Measurements from ENCODE around the gene EAF2.
"Not testable (repeated sequence)": the region's sequence is repeated elsewhere in the genome, so short reads cannot be mapped to it uniquely, and the experiment has no call there.

Gene EAF2

GRCh38 chr3:121855555-121855954 is 20.5 kb downstream of the EAF2 start:
- Histone ChIP-seq H3K36me3 (ENCODE audit: control insufficient read depth in 1 of 2, insufficient read depth in 2 of 2, low read length in 2 of 2) (peaks cover 0 to 13% of the 10 kb centered on the region in 2 donors), H3K27ac (ENCODE audit: low read depth, low read length) (no peak overlapping the region), H3K4me1 (ENCODE audit: control insufficient read depth in 1 of 2, insufficient read depth in 2 of 2, low read length in 2 of 2) (peaks cover 0 to 4% of the 10 kb centered on the region in 2 donors), H3K9me3 (ENCODE audit: control insufficient read depth in 1 of 2, low read length in 2 of 2) (no peaks in the 10 kb centered on the region), H3K4me3 (ENCODE audit: low read depth in 1 of 2, low read length in 2 of 2) (no peak overlapping the region), H3K9ac (ENCODE audit: low read depth in 1 of 2, low read length in 2 of 2) (no peak overlapping the region), H3K27me3 (ENCODE audit: control insufficient read depth in 1 of 2, insufficient read depth in 2 of 2, low read length in 2 of 2) (no peaks in the 10 kb centered on the region)

- not testable (repeated sequence) for H3K4me1 ChIP-seq (ENCODE audit: control insufficient read depth in 1 of 2, insufficient read depth in 2 of 2, low read length in 2 of 2); H3K9me3 ChIP-seq (ENCODE audit: control insufficient read depth in 1 of 2, low read length in 2 of 2); H3K27ac ChIP-seq (ENCODE audit: low read depth, low read length)
Observed at GRCh38 chr3:121857778-121858177, 22.8 kb downstream of the EAF2 start.

GRCh38 chr3:121863247-121863646 is 28.2 kb downstream of the EAF2 start:
- H3K9ac ChIP-seq (ENCODE audit: low read depth in 1 of 2, low read length in 2 of 2); H3K9me3 ChIP-seq (ENCODE audit: control insufficient read depth in 1 of 2, low read length in 2 of 2); H3K27me3 ChIP-seq (ENCODE audit: control insufficient read depth in 1 of 2, insufficient read depth in 2 of 2, low read length in 2 of 2); H3K4me1 ChIP-seq (ENCODE audit: control insufficient read depth in 1 of 2, insufficient read depth in 2 of 2, low read length in 2 of 2); H3K27ac ChIP-seq (ENCODE audit: low read depth, low read length); H3K4me3 ChIP-seq (ENCODE audit: low read depth in 1 of 2, low read length in 2 of 2): not testable (repeated sequence)
- H3K36me3 ChIP-seq (ENCODE audit: control insufficient read depth in 1 of 2, insufficient read depth in 2 of 2, low read length in 2 of 2): peaks cover 0 to 13% of the 10 kb centered on the region in 2 donors

More at GRCh38 chr3:121857778-121858177, 22.8 kb downstream of the EAF2 start:
- not testable (repeated sequence) for H3K27me3 ChIP-seq (ENCODE audit: control insufficient read depth in 1 of 2, insufficient read depth in 2 of 2, low read length in 2 of 2); H3K4me3 ChIP-seq (ENCODE audit: low read depth in 1 of 2, low read length in 2 of 2); H3K9ac ChIP-seq (ENCODE audit: low read depth in 1 of 2, low read length in 2 of 2)
- peaks cover 0 to 13% of the 10 kb centered on the region in 2 donors for H3K36me3 ChIP-seq (ENCODE audit: control insufficient read depth in 1 of 2, insufficient read depth in 2 of 2, low read length in 2 of 2)

GRCh38 chr3:121863801-121864200 is 28.8 kb downstream of the EAF2 start:
- Histone ChIP-seq H3K4me1 (ENCODE audit: control insufficient read depth in 1 of 2, insufficient read depth in 2 of 2, low read length in 2 of 2) (no peaks in the 10 kb centered on the region), H3K4me3 (ENCODE audit: low read depth in 1 of 2, low read length in 2 of 2) (no peak overlapping the region), H3K9me3 (ENCODE audit: control insufficient read depth in 1 of 2, low read length in 2 of 2) (no peaks in the 10 kb centered on the region), H3K9ac (ENCODE audit: low read depth in 1 of 2, low read length in 2 of 2) (no peak overlapping the region), H3K36me3 (ENCODE audit: control insufficient read depth in 1 of 2, insufficient read depth in 2 of 2, low read length in 2 of 2) (peaks cover 0 to 13% of the 10 kb centered on the region in 2 donors), H3K27ac (ENCODE audit: low read depth, low read length) (no peak overlapping the region), H3K27me3 (ENCODE audit: control insufficient read depth in 1 of 2, insufficient read depth in 2 of 2, low read length in 2 of 2) (no peaks in the 10 kb centered on the region)

GRCh38 chr3:121869736-121870135 is 34.7 kb downstream of the EAF2 start:
- no peaks in the 10 kb centered on the region for H3K4me1 ChIP-seq (ENCODE audit: control insufficient read depth in 1 of 2, insufficient read depth in 2 of 2, low read length in 2 of 2)
- no peak overlapping the region for H3K4me3 ChIP-seq (ENCODE audit: low read depth in 1 of 2, low read length in 2 of 2)
- peaks cover 0 to 18% of the 10 kb centered on the region in 2 donors for H3K36me3 ChIP-seq (ENCODE audit: control insufficient read depth in 1 of 2, insufficient read depth in 2 of 2, low read length in 2 of 2)
- no peaks in the 10 kb centered on the region for H3K9me3 ChIP-seq (ENCODE audit: control insufficient read depth in 1 of 2, low read length in 2 of 2)
- no peak overlapping the region for H3K27ac ChIP-seq (ENCODE audit: low read depth, low read length)
- no peak overlapping the region for H3K9ac ChIP-seq (ENCODE audit: low read depth in 1 of 2, low read length in 2 of 2)
- H3K27me3 ChIP-seq (ENCODE audit: control insufficient read depth in 1 of 2, insufficient read depth in 2 of 2, low read length in 2 of 2): no peaks in the 10 kb centered on the region

- H3K27me3 ChIP-seq (ENCODE audit: control insufficient read depth in 1 of 2, insufficient read depth in 2 of 2, low read length in 2 of 2): no peaks in the 10 kb centered on the region
- H3K36me3 ChIP-seq (ENCODE audit: control insufficient read depth in 1 of 2, insufficient read depth in 2 of 2, low read length in 2 of 2): peaks cover 0 to 13% of the 10 kb centered on the region in 2 donors
- H3K4me3 ChIP-seq (ENCODE audit: low read depth in 1 of 2, low read length in 2 of 2): no peak overlapping the region
- no peak overlapping the region for H3K9ac ChIP-seq (ENCODE audit: low read depth in 1 of 2, low read length in 2 of 2)
- no peaks in the 10 kb centered on the region for H3K4me1 ChIP-seq (ENCODE audit: control insufficient read depth in 1 of 2, insufficient read depth in 2 of 2, low read length in 2 of 2)
- H3K27ac ChIP-seq (ENCODE audit: low read depth, low read length): no peak overlapping the region
- no peaks in the 10 kb centered on the region for H3K9me3 ChIP-seq (ENCODE audit: control insufficient read depth in 1 of 2, low read length in 2 of 2)
Observed at GRCh38 chr3:121870717-121871116, 35.7 kb downstream of the EAF2 start.

GRCh38 chr3:121871430-121871829 is 36.4 kb downstream of the EAF2 start:
- no peak overlapping the region for H3K27ac ChIP-seq (ENCODE audit: low read depth, low read length)
- H3K27me3 ChIP-seq (ENCODE audit: control insufficient read depth in 1 of 2, insufficient read depth in 2 of 2, low read length in 2 of 2): no peaks in the 10 kb centered on the region
- H3K9me3 ChIP-seq (ENCODE audit: control insufficient read depth in 1 of 2, low read length in 2 of 2): no peaks in the 10 kb centered on the region
- no peak overlapping the region for H3K9ac ChIP-seq (ENCODE audit: low read depth in 1 of 2, low read length in 2 of 2)
- H3K4me3 ChIP-seq (ENCODE audit: low read depth in 1 of 2, low read length in 2 of 2): no peak overlapping the region
- peaks cover 0 to 9% of the 10 kb centered on the region in 2 donors for H3K36me3 ChIP-seq (ENCODE audit: control insufficient read depth in 1 of 2, insufficient read depth in 2 of 2, low read length in 2 of 2)
- H3K4me1 ChIP-seq (ENCODE audit: control insufficient read depth in 1 of 2, insufficient read depth in 2 of 2, low read length in 2 of 2): no peaks in the 10 kb centered on the region

GRCh38 chr3:121878411-121878810 is 43.4 kb downstream of the EAF2 start:
- Histone ChIP-seq H3K27ac (ENCODE audit: low read depth, low read length) (no peak overlapping the region), H3K9ac (ENCODE audit: low read depth in 1 of 2, low read length in 2 of 2) (no peak overlapping the region), H3K36me3 (ENCODE audit: control insufficient read depth in 1 of 2, insufficient read depth in 2 of 2, low read length in 2 of 2) (peaks cover 0 to 6% of the 10 kb centered on the region in 2 donors), H3K27me3 (ENCODE audit: control insufficient read depth in 1 of 2, insufficient read depth in 2 of 2, low read length in 2 of 2) (no peaks in the 10 kb centered on the region), H3K9me3 (ENCODE audit: control insufficient read depth in 1 of 2, low read length in 2 of 2) (no peaks in the 10 kb centered on the region), H3K4me3 (ENCODE audit: low read depth in 1 of 2, low read length in 2 of 2) (no peak overlapping the region), H3K4me1 (ENCODE audit: control insufficient read depth in 1 of 2, insufficient read depth in 2 of 2, low read length in 2 of 2) (no peaks in the 10 kb centered on the region)

- no peak overlapping the region for H3K4me3 ChIP-seq (ENCODE audit: low read depth in 1 of 2, low read length in 2 of 2)
- no peaks in the 10 kb centered on the region for H3K36me3 ChIP-seq (ENCODE audit: control insufficient read depth in 1 of 2, insufficient read depth in 2 of 2, low read length in 2 of 2)
- no peak overlapping the region for H3K9ac ChIP-seq (ENCODE audit: low read depth in 1 of 2, low read length in 2 of 2)
- H3K27me3 ChIP-seq (ENCODE audit: control insufficient read depth in 1 of 2, insufficient read depth in 2 of 2, low read length in 2 of 2): no peaks in the 10 kb centered on the region
- H3K4me1 ChIP-seq (ENCODE audit: control insufficient read depth in 1 of 2, insufficient read depth in 2 of 2, low read length in 2 of 2): no peaks in the 10 kb centered on the region
- no peaks in the 10 kb centered on the region for H3K9me3 ChIP-seq (ENCODE audit: control insufficient read depth in 1 of 2, low read length in 2 of 2)
- no peak overlapping the region for H3K27ac ChIP-seq (ENCODE audit: low read depth, low read length)
Observed at GRCh38 chr3:121883507-121883906, 48.5 kb downstream of the EAF2 start.

GRCh38 chr3:121885386-121885785 is 50.4 kb downstream of the EAF2 start:
- no peaks in the 10 kb centered on the region for H3K9me3 ChIP-seq (ENCODE audit: control insufficient read depth in 1 of 2, low read length in 2 of 2)
- H3K27ac ChIP-seq (ENCODE audit: low read depth, low read length): no peak overlapping the region
- no peaks in the 10 kb centered on the region for H3K36me3 ChIP-seq (ENCODE audit: control insufficient read depth in 1 of 2, insufficient read depth in 2 of 2, low read length in 2 of 2)
- no peaks in the 10 kb centered on the region for H3K4me1 ChIP-seq (ENCODE audit: control insufficient read depth in 1 of 2, insufficient read depth in 2 of 2, low read length in 2 of 2)
- no peak overlapping the region for H3K9ac ChIP-seq (ENCODE audit: low read depth in 1 of 2, low read length in 2 of 2)
- H3K4me3 ChIP-seq (ENCODE audit: low read depth in 1 of 2, low read length in 2 of 2): no peak overlapping the region
- no peaks in the 10 kb centered on the region for H3K27me3 ChIP-seq (ENCODE audit: control insufficient read depth in 1 of 2, insufficient read depth in 2 of 2, low read length in 2 of 2)
